SK-N-SH treated with all-trans-retinoic acid at 6 μM for 48 hours (cell line): Measurements from ENCODE around the gene BHMT2.

ENCODE experiments used
- ARNTL ChIP-seq: fragments of 450-650 bp; formaldehyde crosslinking; IDR thresholded peaks from 2 replicates; pipeline ENCODE4 v1.5.0; 2020; ENCODE audit warnings: low read depth, mild to moderate bottlenecking, moderate library complexity, borderline replicate concordance
- CREB5 ChIP-seq: fragments of 250-450 bp; sonication (Bioruptor Pico); IDR thresholded peaks from 2 replicates; pipeline ENCODE4 v1.5.1; 2020; ENCODE audit warnings: low read depth, mild to moderate bottlenecking, moderate library complexity
- CSDC2 ChIP-seq: fragments of 250-450 bp; sonication (Bioruptor Pico); IDR thresholded peaks from 2 replicates; pipeline ENCODE4 v1.5.0; 2020; ENCODE audit warnings: mild to moderate bottlenecking, moderate library complexity
- GLIS3 ChIP-seq: fragments of 250-450 bp; sonication (Bioruptor Pico); IDR thresholded peaks from 2 replicates; pipeline ENCODE4 v1.5.0; 2020; ENCODE audit warnings: mild to moderate bottlenecking, moderate library complexity
- PATZ1 ChIP-seq: fragments of 250-450 bp; sonication (Bioruptor Pico); IDR thresholded peaks from 2 replicates; pipeline ENCODE4 v1.8.0; 2020; ENCODE audit warnings: mild to moderate bottlenecking, moderate library complexity, borderline replicate concordance
- RARB ChIP-seq: fragments of 250-450 bp; sonication (Bioruptor Pico); IDR thresholded peaks from 2 replicates; pipeline ENCODE4 v1.8.0; 2021; ENCODE audit warnings: mild to moderate bottlenecking, moderate library complexity
- SNAI2 ChIP-seq: fragments of 250-450 bp; sonication (Bioruptor Pico); IDR thresholded peaks from 2 replicates; pipeline ENCODE4 v1.5.0; 2020; ENCODE audit warnings: mild to moderate bottlenecking, moderate library complexity
- TCF4 ChIP-seq: fragments of 250-450 bp; sonication (Bioruptor Pico); IDR thresholded peaks from 2 replicates; pipeline ENCODE4 v1.8.0; 2021; ENCODE audit warnings: mild to moderate bottlenecking, moderate library complexity, borderline replicate concordance
- TOX ChIP-seq: fragments of 250-450 bp; sonication (Bioruptor Pico); IDR thresholded peaks from 2 replicates; pipeline ENCODE4 v1.8.0; 2021; ENCODE audit warnings: mild to moderate bottlenecking, moderate library complexity, borderline replicate concordance
- ZC3H10 ChIP-seq: fragments of 250-450 bp; sonication (Bioruptor Pico); IDR thresholded peaks from 2 replicates; pipeline ENCODE4 v1.5.1; 2021; ENCODE audit warnings: mild to moderate bottlenecking, moderate library complexity
- ZFP30 ChIP-seq: fragments of 450-650 bp; formaldehyde crosslinking; IDR thresholded peaks from 2 replicates; pipeline ENCODE4 v1.5.0; 2022; ENCODE audit warnings: mild to moderate bottlenecking, moderate library complexity
- ZNF565 ChIP-seq: fragments of 450-650 bp; formaldehyde crosslinking; conservative IDR thresholded peaks from 2 replicates; pipeline ENCODE4 v1.5.0; 2020; ENCODE audit warnings: low read depth, mild to moderate bottlenecking, moderate library complexity
- TF ChIP-seq, protein P1 (sequence below): fragments of 250-450 bp; sonication (Bioruptor Pico); IDR thresholded peaks from 2 replicates; pipeline ENCODE4 v1.5.0; 2020; ENCODE audit warnings: mild to moderate bottlenecking, moderate library complexity

- TF ChIP-seq ZNF565, result no peak
- no peak for TF ChIP-seq GLIS3 (CRISPR knock-in tag)
- TF ChIP-seq, protein P1, sequence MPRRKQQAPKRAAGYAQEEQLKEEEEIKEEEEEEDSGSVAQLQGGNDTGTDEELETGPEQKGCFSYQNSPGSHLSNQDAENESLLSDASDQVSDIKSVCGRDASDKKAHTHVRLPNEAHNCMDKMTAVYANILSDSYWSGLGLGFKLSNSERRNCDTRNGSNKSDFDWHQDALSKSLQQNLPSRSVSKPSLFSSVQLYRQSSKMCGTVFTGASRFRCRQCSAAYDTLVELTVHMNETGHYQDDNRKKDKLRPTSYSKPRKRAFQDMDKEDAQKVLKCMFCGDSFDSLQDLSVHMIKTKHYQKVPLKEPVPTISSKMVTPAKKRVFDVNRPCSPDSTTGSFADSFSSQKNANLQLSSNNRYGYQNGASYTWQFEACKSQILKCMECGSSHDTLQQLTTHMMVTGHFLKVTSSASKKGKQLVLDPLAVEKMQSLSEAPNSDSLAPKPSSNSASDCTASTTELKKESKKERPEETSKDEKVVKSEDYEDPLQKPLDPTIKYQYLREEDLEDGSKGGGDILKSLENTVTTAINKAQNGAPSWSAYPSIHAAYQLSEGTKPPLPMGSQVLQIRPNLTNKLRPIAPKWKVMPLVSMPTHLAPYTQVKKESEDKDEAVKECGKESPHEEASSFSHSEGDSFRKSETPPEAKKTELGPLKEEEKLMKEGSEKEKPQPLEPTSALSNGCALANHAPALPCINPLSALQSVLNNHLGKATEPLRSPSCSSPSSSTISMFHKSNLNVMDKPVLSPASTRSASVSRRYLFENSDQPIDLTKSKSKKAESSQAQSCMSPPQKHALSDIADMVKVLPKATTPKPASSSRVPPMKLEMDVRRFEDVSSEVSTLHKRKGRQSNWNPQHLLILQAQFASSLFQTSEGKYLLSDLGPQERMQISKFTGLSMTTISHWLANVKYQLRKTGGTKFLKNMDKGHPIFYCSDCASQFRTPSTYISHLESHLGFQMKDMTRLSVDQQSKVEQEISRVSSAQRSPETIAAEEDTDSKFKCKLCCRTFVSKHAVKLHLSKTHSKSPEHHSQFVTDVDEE (CRISPR knock-in tag), result no peak
- TF ChIP-seq RARB, result no peak
- no peak for TF ChIP-seq ARNTL (CRISPR knock-in tag)
- TF ChIP-seq SNAI2 (CRISPR knock-in tag), result no peak
- TF ChIP-seq TOX (CRISPR knock-in tag), result no peak
- TF ChIP-seq TCF4 (CRISPR knock-in tag), result no peak
- TF ChIP-seq CREB5 (CRISPR knock-in tag), result no peak
- TF ChIP-seq PATZ1 (CRISPR knock-in tag), result no peak
- no peak for TF ChIP-seq ZFP30 (CRISPR knock-in tag)
- no peak for TF ChIP-seq ZC3H10 (CRISPR knock-in tag)
- TF ChIP-seq CSDC2 (CRISPR knock-in tag), result no peak
Observed at GRCh38 chr5:79111387-79111959, 41.9 kb downstream of the BHMT2 start, which contains the start of gene BHMT.
